Loucy (cell line): ENCODE results near the gene ADGRL1.

Source experiments
- CTCF ChIP-seq: fragments of 200-600 bp; sonication (generic); conservative IDR thresholded peaks from 2 replicates; pipeline ENCODE4 v1.5.1; 2014; ENCODE audit warnings: mild to moderate bottlenecking, antibody characterized with exemption, low read length
- EZH2phosphoT487 ChIP-seq: fragments of 200-600 bp; IDR thresholded peaks from 2 replicates; pipeline ENCODE4 v1.6.1; 2018; ENCODE audit warnings: antibody characterized with exemption, mild to moderate bottlenecking, moderate library complexity, borderline replicate concordance

DNA sequence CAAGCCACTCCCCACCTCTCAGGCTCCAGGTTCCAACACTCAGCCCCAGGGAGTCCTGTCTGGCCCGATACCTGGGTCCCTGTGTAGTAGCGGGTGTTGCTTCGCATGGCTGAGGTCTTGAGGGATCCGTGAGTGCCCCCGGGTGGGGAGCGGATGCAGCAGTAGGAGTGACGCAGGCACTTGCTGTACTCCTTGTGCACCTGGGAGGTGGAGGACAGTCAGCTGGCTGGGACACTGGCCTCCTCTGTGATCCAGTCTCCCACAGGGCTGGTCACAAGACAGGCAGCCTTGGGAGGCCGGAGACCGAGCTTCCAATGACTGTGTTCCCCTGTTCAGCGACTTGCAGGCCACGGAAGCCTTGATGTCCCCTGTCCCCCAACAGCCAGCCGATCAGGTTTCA, 53.3 kb downstream of the ADGRL1 start:
- TF ChIP-seq CTCF = no peak
- no peak for TF ChIP-seq EZH2phosphoT487
